Measurements from ENCODE around the gene PPCDC. TPM values are rescaled to one million over a fixed set of nuclear protein-coding genes. Genes with fewer than 3 reads are reported as not detected.

Gene PPCDC
- polyA plus RNA-seq, 6 donors from 2014 or later: 4.5 to 8.9 (median 7.1) TPM

DNA sequence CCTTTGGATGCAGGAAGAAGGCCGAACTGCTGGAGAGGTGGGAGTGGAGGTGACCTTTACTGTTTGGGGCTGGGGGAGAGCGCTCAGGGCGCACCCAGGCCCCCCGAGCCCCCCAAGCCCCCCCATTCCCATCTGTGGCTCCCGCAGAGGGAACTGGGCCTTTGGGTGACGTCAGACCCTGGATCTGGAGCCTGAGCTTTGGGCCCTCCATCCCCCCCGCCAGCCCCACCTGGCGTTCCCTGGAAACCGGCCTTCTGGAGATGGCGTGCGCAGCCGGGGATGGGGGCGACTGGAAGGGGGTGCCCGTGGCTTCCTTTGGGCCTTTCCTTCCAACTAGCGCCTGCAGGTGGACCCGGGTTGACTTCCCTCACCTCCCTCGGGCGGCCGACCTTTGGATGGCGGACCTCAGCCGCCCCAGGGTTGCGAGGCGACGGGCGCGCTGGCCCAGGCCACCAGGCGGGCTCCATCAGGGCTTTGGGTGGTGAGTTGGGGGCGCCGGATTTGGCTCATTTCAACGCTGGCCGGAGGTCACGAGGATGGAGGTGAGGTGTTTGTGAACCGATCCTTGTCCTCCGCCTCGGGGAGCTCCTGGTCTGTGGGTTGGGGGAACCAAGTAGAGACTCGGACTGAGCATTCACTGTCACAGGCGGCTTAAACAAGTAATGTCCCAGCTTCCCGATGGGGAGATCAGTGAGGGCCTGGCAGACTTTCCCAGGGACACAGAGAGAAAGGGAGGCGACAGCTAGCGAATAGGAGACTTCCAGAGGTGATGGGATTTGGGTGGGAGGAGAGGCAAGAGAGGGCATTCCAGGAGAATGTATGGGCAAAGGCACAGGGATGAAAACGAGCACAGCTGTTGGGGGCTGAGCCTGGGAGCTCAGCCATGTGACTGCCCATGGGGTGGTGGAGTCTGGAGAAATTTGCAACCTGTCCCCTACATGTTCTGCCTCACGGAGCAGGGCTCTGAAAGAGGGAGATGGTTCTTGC is 27.3 kb upstream of the PPCDC start:
- H3K27me3 Mint-ChIP-seq: peaks cover 68 to 82% (median 78%) of the 10 kb centered on the region in 3 donors
- H3K36me3 Mint-ChIP-seq: peaks cover 5 to 7% of the 10 kb centered on the region in 2 donors
- peak overlapping the region in 1 of 6 donors; percentile 47 for H3K27ac Mint-ChIP-seq
- H3K9me3 Mint-ChIP-seq: peaks cover 0 to 6% (median 0%) of the 10 kb centered on the region in 7 donors
- no peak for DNase-seq
- no peak for ATAC-seq (ENCODE audit: low read depth in 2 of 2)
- peak overlapping the region; percentile 70 to 88 (median 76) for H3K4me3 Mint-ChIP-seq
- H3K4me1 Mint-ChIP-seq: peaks cover 20 to 26% (median 24%) of the 10 kb centered on the region in 3 donors

DNA sequence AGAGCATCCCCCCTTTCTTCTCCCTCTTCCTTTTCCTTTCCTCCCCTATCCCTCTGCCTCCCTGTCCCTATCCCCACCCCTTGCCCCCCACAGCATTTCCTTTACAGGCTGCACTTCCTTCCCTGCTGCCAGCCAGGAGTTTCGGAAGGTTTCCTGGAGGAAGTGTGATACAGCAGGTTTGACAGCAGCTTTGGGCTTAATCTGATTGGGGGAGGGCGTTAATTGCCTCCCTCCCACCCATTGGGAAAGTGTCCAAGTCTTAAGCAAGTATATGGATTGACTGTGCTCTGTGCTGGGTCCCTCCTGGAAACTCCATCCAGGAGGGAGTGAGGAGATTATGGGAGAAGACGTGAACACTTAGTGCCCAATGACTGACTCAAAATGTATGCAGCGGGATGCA is 26.2 kb upstream of the PPCDC start:
- ATAC-seq (ENCODE audit: low read depth in 2 of 2): no peak
- Mint-ChIP-seq H3K4me1 (peaks cover 20 to 26% (median 24%) of the 10 kb centered on the region in 3 donors), H3K4me3 (peak overlapping the region in 1 of 8 donors; percentile 77), H3K36me3 (peaks cover 5 to 7% of the 10 kb centered on the region in 2 donors), H3K27me3 (peaks cover 65 to 84% (median 74%) of the 10 kb centered on the region in 3 donors), H3K9me3 (peaks cover 0 to 6% (median 0%) of the 10 kb centered on the region in 7 donors), H3K27ac (peak overlapping the region in 1 of 6 donors; percentile 3)
- no peak for DNase-seq

DNA sequence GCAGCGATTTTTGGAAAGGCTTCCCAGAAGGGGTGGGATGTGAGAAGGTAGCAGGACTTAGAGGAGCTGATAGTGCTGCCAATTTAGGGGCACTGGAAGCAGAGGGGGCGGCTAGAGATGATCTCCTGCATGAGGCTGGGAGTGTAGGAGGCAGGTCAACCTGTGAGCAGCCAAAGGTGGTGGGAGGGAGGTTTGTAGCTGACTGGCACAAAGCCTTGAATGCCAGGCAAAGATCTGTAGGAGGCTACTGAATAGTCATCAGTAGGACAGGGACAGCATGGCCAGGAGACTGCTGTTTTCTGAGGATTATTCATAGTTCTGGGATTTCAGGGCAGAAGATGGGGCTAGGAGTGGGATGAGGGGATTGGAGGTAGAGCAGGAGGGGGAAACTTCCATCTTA is 25.8 kb upstream of the PPCDC start:
- peaks cover 68 to 84% (median 76%) of the 10 kb centered on the region in 3 donors for H3K27me3 Mint-ChIP-seq
- no peak for ATAC-seq (ENCODE audit: low read depth in 2 of 2)

DNA sequence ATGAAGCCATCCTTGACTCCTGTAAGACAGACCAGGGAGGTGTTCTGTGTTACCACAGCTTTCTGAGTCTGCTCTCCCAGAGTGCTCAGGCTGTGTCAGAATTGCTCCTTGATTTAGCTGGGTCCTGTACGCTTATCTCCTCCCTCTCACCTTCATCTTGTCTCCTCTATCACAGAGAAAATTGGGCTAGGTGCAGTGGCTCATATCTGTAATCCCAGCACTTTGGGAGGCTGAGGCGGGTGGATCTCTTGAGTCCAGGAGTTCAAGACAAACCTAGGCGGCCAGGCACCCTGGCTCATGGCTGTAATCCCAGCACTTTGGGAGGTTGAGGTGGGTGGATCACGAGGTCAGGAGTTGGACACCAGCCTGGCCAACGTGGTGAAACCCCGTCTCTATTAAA is 22.1 kb upstream of the PPCDC start:
- Mint-ChIP-seq H3K36me3 (peaks cover 0 to 7% of the 10 kb centered on the region in 2 donors), H3K4me1 (peaks cover 11 to 15% (median 15%) of the 10 kb centered on the region in 3 donors), H3K27me3 (peaks cover 59 to 75% (median 62%) of the 10 kb centered on the region in 3 donors), H3K9me3 (peaks cover 0 to 5% (median 0%) of the 10 kb centered on the region in 7 donors), H3K4me3 (no peak overlapping the region), H3K27ac (no peak overlapping the region)
- no peak for ATAC-seq (ENCODE audit: low read depth in 2 of 2)
- no peak for DNase-seq

More for the DNA sequence above, 25.8 kb upstream of the PPCDC start:
- peak overlapping the region in 2 of 8 donors; percentile 34 to 63 for H3K4me3 Mint-ChIP-seq
- peaks cover 0 to 6% (median 0%) of the 10 kb centered on the region in 7 donors for H3K9me3 Mint-ChIP-seq
- H3K4me1 Mint-ChIP-seq: peaks cover 20 to 26% (median 24%) of the 10 kb centered on the region in 3 donors
- DNase-seq: no peak
- H3K27ac Mint-ChIP-seq: peak overlapping the region in 1 of 6 donors; percentile 3
- peaks cover 5 to 7% of the 10 kb centered on the region in 2 donors for H3K36me3 Mint-ChIP-seq

DNA sequence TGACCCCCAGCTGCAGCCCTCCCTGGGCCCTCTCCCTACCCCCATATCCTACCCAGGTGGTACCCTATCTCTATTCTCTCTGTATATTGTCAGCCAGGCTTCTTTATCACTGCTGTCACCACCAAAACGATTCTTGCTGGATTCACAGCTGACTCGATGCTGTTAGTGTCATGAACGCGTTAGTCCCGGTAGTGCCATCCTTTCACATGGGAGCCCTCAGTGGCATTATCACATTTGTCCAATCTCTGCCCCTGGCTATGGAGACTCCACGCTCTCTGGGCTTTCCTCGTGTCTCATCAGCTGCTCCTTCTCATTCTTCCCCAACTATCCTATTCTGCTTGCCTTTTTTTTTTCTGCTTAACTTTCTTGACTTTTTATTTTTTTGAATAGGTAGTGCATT is 21.0 kb upstream of the PPCDC start:
- no peak overlapping the region for H3K4me3 Mint-ChIP-seq
- H3K36me3 Mint-ChIP-seq: peaks cover 0 to 4% of the 10 kb centered on the region in 2 donors
- peaks cover 8 to 11% (median 10%) of the 10 kb centered on the region in 3 donors for H3K4me1 Mint-ChIP-seq
- H3K27me3 Mint-ChIP-seq: peaks cover 52 to 64% (median 54%) of the 10 kb centered on the region in 3 donors
- no peak for ATAC-seq (ENCODE audit: low read depth in 2 of 2)
- no peak for DNase-seq
- peak overlapping the region in 1 of 6 donors; percentile 23 for H3K27ac Mint-ChIP-seq
- H3K9me3 Mint-ChIP-seq: peaks cover 0 to 2% (median 0%) of the 10 kb centered on the region in 7 donors

DNA sequence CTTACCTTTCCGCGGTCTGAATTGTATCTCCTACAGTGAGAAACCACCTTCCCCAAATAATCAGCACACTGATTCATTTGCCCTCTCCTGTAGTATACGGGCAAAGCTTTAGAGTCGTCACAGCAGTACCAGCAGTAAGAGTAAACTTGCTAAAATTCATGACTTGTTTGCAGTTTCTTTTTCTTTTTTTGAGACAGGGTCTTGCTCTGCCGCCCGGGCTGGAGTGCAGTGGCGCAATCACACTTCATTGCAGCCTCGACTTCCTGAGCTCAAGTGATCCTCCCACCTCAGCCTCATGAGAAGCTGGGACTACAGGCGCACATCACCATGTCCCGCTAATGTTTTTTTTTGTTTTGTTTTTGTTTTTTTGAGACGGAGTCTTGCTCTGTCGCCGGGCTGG is 16.2 kb upstream of the PPCDC start:
- Mint-ChIP-seq H3K4me1 (peaks cover 31 to 46% (median 33%) of the 10 kb centered on the region in 3 donors), H3K9me3 (peaks cover 0 to 3% (median 0%) of the 10 kb centered on the region in 7 donors), H3K27me3 (peaks cover 25 to 46% (median 42%) of the 10 kb centered on the region in 3 donors), H3K27ac (peak overlapping the region in 2 of 6 donors; percentile 7 to 73), H3K4me3 (peak overlapping the region in 5 of 8 donors; percentile 18 to 84 (median 65)), H3K36me3 (no peaks in the 10 kb centered on the region)
- DNase-seq (no peak), ATAC-seq (ENCODE audit: low read depth in 2 of 2) (no peak)

DNA sequence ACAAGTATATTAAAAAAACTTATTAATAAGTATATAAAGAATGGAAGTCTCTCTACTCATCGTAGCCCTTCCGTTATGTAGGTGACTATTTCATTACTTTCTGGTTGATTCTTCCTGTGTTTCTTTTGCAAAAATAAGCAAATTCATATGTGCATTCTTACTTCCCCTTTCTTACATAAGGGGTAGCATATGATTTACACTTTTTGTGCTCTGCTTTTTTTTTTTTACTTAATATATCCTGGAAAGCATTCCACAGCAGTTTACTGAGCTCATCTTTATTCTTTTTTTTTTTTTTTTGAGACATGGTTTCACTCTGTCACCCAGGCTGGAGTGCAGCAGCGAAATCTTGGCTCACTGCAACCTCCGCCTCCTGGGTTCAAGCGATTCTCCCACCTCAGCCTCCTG is 15.2 kb upstream of the PPCDC start:
- H3K9me3 Mint-ChIP-seq: peaks cover 0 to 3% (median 0%) of the 10 kb centered on the region in 7 donors
- peak; percentile 20 to 23 for ATAC-seq (ENCODE audit: low read depth in 2 of 2)
- peak overlapping the region in 7 of 8 donors; percentile 11 to 85 (median 72) for H3K4me3 Mint-ChIP-seq
- H3K27me3 Mint-ChIP-seq: peaks cover 24 to 42% (median 40%) of the 10 kb centered on the region in 3 donors
- H3K36me3 Mint-ChIP-seq: no peaks in the 10 kb centered on the region
- peak overlapping the region in 4 of 6 donors; percentile 78 to 95 (median 92) for H3K27ac Mint-ChIP-seq
- DNase-seq: peak; percentile 48
- H3K4me1 Mint-ChIP-seq: peaks cover 31 to 46% (median 33%) of the 10 kb centered on the region in 3 donors

DNA sequence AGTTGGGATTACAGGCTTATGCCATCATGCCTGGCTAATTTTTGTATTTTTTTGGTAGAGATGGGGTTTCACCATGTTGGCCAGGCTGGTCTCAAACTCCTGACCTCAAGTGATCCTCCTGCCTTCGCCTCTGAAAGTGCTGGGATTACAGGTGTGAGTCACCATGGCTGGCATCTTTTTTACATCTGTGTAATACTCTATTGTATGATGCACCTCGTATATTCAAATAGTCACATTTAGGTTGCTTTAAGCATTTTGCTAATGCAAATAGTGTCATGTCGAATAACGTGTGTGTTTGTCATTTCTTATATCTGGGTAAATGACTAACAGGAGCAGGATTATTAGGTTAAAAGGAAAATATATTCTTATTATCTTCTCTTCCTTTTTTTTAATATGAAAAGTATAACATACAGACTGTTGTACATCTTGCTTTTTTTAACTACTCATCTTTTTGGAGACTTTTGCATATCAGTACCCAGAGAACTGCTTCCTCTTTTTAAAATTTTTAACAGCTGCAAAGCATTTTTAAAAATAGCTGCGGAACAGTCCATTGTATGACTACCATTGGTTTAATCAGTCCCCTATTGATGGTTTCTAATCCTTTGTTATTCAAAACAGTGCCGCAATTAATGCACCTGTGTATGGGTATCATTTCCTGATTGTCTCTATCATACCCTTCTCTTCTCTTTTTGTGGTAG is 14.6 kb upstream of the PPCDC start:
- DNase-seq: peak; percentile 87
- peaks cover 31 to 46% (median 33%) of the 10 kb centered on the region in 3 donors for H3K4me1 Mint-ChIP-seq
- peaks cover 0 to 3% (median 0%) of the 10 kb centered on the region in 7 donors for H3K9me3 Mint-ChIP-seq
- peak overlapping the region; percentile 29 to 85 (median 78) for H3K4me3 Mint-ChIP-seq
- peaks cover 27 to 42% (median 41%) of the 10 kb centered on the region in 3 donors for H3K27me3 Mint-ChIP-seq
- peak overlapping the region; percentile 58 to 97 (median 90) for H3K27ac Mint-ChIP-seq
- no peaks in the 10 kb centered on the region for H3K36me3 Mint-ChIP-seq
- peak; percentile 94 to 95 for ATAC-seq (ENCODE audit: low read depth in 2 of 2)

DNA sequence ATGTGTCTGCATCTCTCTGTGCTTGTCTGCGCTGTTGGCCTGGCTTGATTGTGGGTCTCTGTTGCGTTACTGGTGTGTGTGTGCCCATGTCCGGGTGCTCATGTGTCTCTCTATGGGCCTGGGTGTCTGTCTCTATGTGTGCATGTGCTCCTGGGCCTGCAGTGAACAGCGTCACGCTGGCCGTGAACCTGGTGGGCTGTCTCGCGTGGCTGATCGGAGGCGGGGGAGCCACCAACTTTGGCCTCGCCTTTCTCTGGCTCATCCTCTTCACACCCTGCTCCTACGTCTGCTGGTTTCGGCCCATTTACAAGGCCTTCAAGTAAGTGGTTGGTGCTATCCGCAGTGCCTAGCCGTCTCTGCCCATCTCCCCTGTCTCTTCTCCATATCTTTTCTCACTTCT is 7.0 kb upstream of the PPCDC start:
- Mint-ChIP-seq H3K27me3 (peaks cover 85 to 98% (median 97%) of the 10 kb centered on the region in 3 donors), H3K9me3 (peaks cover 0 to 3% (median 0%) of the 10 kb centered on the region in 7 donors), H3K27ac (no peak overlapping the region), H3K4me1 (peaks cover 9 to 22% (median 13%) of the 10 kb centered on the region in 3 donors), H3K36me3 (no peaks in the 10 kb centered on the region), H3K4me3 (no peak overlapping the region)
- ATAC-seq (ENCODE audit: low read depth in 2 of 2) (no peak), DNase-seq (no peak)

DNA sequence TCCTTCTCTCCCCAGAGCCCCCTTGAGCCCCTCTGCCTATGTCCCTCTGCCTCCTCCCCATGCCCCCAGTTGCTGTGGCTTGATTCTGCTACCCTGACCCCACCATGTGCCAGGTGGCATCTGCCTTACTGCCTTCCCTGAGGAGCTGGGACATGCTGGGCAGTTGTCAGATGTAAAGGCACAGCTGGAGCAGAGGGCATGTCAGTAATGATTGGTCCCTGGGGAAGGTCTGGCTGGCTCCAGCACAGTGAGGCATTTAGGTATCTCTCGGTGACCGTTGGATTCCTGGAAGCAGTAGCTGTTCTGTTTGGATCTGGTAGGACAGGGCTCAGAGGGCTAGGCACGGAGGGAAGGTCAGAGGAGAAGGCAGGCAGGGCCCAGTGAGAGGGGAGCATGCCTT is 3.5 kb upstream of the PPCDC start:
- H3K4me1 Mint-ChIP-seq: peaks cover 20 to 30% (median 22%) of the 10 kb centered on the region in 3 donors
- no peak for DNase-seq
- H3K27me3 Mint-ChIP-seq: peaks cover 65 to 68% (median 66%) of the 10 kb centered on the region in 3 donors
- no peaks in the 10 kb centered on the region for H3K36me3 Mint-ChIP-seq
- peaks cover 0 to 3% (median 0%) of the 10 kb centered on the region in 7 donors for H3K9me3 Mint-ChIP-seq
- no peak overlapping the region for H3K27ac Mint-ChIP-seq
- H3K4me3 Mint-ChIP-seq: peak overlapping the region in 1 of 8 donors; percentile 13
- ATAC-seq (ENCODE audit: low read depth in 2 of 2): no peak

DNA sequence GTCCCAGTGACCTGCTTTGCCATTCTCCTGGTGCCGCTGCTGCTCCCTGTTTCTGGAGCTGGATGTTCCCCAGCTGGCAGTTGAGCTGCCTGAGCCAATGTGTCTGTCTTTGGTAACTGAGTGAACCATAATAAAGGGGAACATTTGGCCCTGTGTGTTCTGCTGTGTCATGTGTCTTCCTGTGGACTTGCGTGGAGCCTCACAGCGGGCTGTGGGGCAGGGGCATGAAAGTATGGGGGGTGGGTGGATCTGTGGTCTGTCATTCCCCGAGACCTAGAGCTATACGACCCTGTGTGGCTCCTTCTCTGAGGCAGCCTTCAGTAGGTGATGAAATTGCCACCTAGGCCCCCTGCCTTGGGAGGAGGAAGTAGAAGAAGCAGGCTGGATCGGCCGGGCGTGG is 2.0 kb upstream of the PPCDC start:
- Mint-ChIP-seq H3K9me3 (peaks cover 0 to 3% (median 0%) of the 10 kb centered on the region in 7 donors), H3K36me3 (no peaks in the 10 kb centered on the region), H3K4me3 (peak overlapping the region in 2 of 8 donors; percentile 6 to 56), H3K27ac (no peak overlapping the region), H3K27me3 (peaks cover 51 to 53% (median 53%) of the 10 kb centered on the region in 3 donors), H3K4me1 (peaks cover 24 to 35% (median 25%) of the 10 kb centered on the region in 3 donors)
- no peak for DNase-seq
- ATAC-seq (ENCODE audit: low read depth in 2 of 2): no peak

DNA sequence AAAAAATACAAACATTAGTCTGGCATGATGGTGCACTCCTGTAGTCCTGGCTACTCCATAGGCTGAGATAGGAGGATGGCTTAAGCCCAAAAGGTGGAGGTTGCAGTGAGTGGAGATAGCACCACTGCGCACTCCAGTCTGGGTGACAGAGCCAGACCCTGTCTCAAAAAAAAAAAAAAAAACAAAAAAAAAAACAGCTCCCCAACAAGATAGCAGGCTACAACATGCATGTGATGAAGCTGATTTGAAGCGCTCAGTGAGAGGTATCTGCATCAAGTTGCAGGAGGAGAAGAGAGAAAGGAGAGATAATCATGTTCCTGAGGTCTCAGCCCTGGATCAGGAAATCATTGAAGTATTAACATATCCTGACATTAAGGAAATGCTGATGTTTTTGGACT is 608 bp upstream of the PPCDC start:
- DNase-seq (no peak), ATAC-seq (ENCODE audit: low read depth in 2 of 2) (no peak)
- peak overlapping the region in 7 of 8 donors; percentile 90 to 100 (median 97) for H3K4me3 Mint-ChIP-seq
- H3K27me3 Mint-ChIP-seq: peaks cover 39 to 44% (median 40%) of the 10 kb centered on the region in 3 donors
- H3K27ac Mint-ChIP-seq: peak overlapping the region in 4 of 6 donors; percentile 32 to 88 (median 62)
- peaks cover 24 to 28% (median 26%) of the 10 kb centered on the region in 3 donors for H3K4me1 Mint-ChIP-seq
- H3K36me3 Mint-ChIP-seq: no peaks in the 10 kb centered on the region
- no peaks in the 10 kb centered on the region for H3K9me3 Mint-ChIP-seq

Measured in naive B cell (primary cell).